ENCODE data around the gene WDR88. TPM values are rescaled to one million over a fixed set of nuclear protein-coding genes. Genes with fewer than 3 reads are reported as not detected.
"Not testable (repeated sequence)": the region's sequence is repeated elsewhere in the genome, so short reads cannot be mapped to it uniquely, and the experiment has no call there.

The WDR88 gene
- total and polyA plus RNA-seq, 9 donors = 0.79 TPM; not detected in 8

DNA sequence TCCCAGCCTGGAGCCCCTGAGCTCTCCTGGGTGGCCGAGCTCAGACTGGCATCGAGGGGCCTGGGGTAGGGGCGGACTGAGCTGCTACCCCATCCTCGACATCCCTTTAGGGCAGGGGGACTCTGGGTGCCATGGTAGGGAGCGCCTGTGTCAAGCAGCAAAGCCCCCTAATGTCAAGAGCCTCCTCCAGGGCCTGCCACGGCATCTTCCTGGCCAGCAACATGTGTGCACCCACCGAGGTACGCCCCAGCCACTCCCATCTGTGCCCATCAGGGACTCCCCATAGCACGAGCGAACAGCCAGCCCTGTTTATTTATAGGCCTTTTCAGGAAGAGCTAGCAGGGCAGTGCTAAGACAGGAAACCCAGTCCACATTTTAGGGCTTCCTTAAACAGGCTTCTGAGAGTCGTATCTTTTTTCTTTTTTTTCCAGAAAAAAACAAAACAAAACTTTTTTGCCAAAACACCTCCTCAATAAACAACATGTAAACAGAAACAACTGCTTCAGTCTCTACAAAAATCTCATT is 76.5 kb downstream of the WDR88 start:
- intact Hi-C loops (cut with DNase I) = loop anchor here in 2 of 4 donors (10.0 kb wide), 2 partner anchors 64 to 234 kb away; partner anchors contain the start of genes CEP89 (in 1 of the 2) and FAAP24 (in 1 of the 2)
- no peak overlapping the region for H3K4me3 ChIP-seq

DNA sequence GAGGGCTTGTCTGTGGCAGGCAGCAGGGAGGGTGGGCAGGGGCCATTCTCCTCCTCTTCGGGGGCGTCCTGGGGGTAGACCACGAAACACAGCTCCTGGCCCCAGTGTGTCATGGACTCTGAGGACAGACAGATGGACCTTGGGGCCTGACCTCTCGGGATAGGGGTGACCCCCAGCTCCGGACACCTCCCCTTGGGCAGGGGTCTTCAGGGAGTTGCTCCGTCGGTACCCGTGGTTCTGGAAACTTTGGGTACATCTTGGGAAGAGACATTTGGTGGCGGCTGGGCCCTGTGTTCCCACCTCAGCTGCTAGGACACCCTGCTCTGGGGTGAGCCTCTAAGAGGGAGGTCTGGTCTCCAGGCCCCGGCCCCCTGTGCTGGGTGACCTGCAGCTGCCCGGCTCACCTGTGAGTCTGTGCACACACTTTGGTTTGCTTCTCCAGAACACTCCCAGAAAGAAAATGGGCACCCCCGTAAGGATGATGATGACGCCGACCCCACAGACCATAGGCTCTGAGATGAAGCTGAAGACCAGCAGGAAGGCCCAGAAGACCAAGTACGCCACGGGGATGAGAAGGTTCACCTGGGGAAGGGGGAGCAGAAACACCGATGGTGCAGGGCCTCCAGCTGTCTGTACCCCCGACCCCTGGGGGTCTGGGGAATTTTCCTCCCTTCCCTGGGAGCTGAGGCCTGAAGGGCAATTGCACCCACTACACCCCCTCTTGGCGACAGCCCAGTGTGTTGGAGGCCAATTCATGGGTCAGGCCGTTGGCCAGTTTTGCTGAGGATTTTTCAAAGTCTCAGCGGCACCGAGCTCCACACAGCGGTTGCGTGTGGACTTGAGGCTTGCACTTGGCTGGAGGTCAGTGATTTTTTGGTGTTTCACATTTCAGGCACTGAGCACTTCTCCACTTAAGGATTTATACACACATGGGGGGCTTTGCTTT is 77.3 kb downstream of the WDR88 start:
- TF ChIP-seq, protein P1, sequence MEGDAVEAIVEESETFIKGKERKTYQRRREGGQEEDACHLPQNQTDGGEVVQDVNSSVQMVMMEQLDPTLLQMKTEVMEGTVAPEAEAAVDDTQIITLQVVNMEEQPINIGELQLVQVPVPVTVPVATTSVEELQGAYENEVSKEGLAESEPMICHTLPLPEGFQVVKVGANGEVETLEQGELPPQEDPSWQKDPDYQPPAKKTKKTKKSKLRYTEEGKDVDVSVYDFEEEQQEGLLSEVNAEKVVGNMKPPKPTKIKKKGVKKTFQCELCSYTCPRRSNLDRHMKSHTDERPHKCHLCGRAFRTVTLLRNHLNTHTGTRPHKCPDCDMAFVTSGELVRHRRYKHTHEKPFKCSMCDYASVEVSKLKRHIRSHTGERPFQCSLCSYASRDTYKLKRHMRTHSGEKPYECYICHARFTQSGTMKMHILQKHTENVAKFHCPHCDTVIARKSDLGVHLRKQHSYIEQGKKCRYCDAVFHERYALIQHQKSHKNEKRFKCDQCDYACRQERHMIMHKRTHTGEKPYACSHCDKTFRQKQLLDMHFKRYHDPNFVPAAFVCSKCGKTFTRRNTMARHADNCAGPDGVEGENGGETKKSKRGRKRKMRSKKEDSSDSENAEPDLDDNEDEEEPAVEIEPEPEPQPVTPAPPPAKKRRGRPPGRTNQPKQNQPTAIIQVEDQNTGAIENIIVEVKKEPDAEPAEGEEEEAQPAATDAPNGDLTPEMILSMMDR (IDR thresholded peaks at IDR 0.05) = peak in 1 of 3 donors; percentile 13
- TF ChIP-seq POLR2A (IDR thresholded peaks at IDR 0.05) = no peak
- intact Hi-C loops (cut with DNase I) = loop anchor here in 2 of 4 donors (10.0 kb wide), 2 partner anchors 64 to 234 kb away; partner anchors contain the start of genes CEP89 (in 1 of the 2) and FAAP24 (in 1 of the 2)
- no peaks in the 10 kb centered on the region for H3K4me1 ChIP-seq (ENCODE audit: insufficient read depth)
- WGBS, 3 donors = 51 to 65% (median 54%) methylated on average over 23 to 24 of the region's 24 CpGs
- no peaks in the 10 kb centered on the region for H3K36me3 ChIP-seq
- no peak overlapping the region for H3K4me3 ChIP-seq
- H3K27me3 ChIP-seq = no peaks in the 10 kb centered on the region
- peak; percentile 59 to 86 (median 73) for DNase-seq
- peak overlapping the region in 1 of 2 donors; percentile 21 for H3K27ac ChIP-seq
- H3K9me3 ChIP-seq = no peaks in the 10 kb centered on the region

More for the DNA sequence above, 76.5 kb downstream of the WDR88 start:
- no peaks in the 10 kb centered on the region for H3K4me1 ChIP-seq (ENCODE audit: insufficient read depth)
- DNase-seq = no peak
- H3K36me3 ChIP-seq = no peaks in the 10 kb centered on the region
- H3K9me3 ChIP-seq = no peaks in the 10 kb centered on the region
- whole genome bisulfite sequencing, 3 donors = 71 to 75% (median 74%) methylated on average over 11 of the region's 11 CpGs
- H3K27me3 ChIP-seq = no peaks in the 10 kb centered on the region
- TF ChIP-seq POLR2A (IDR thresholded peaks at IDR 0.05) = no peak
- TF ChIP-seq, protein P1 (IDR thresholded peaks at IDR 0.05) = no peak
- TF ChIP-seq EP300 (IDR thresholded peaks at IDR 0.05) = no peak
- peak overlapping the region in 1 of 2 donors; percentile 21 for H3K27ac ChIP-seq

DNA sequence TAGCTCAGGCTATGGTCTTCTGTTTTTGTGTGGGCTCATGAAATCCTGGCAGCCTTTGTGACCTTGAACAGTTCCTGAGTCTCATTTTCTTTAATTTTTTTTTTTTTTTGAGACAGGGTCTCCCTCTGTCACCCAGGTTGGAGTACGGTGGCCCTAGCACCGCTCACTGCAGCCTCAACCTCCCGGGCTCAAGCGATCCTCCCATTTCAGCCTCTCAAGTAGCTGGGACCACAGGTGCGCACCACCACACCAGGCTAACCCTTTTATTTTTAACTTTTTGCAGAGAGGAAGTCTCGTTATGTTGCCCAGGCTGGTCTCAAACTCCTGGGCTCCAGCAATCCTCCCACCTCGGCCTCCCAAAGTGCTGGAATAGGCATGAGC is 77.9 kb downstream of the WDR88 start:
- WGBS, 3 donors = 85 to 96% (median 88%) methylated on average over 7 of the region's 7 CpGs
- H3K36me3 ChIP-seq; H3K27me3 ChIP-seq; H3K9me3 ChIP-seq; H3K27ac ChIP-seq; DNase-seq; H3K4me1 ChIP-seq (ENCODE audit: insufficient read depth); H3K4me3 ChIP-seq: not testable (repeated sequence)
- intact Hi-C loops (cut with DNase I) = loop anchor here in 2 of 4 donors (10.0 kb wide), 2 partner anchors 65 to 235 kb away; partner anchors contain the start of genes CEP89 (in 1 of the 2) and FAAP24 (in 1 of the 2)

DNA sequence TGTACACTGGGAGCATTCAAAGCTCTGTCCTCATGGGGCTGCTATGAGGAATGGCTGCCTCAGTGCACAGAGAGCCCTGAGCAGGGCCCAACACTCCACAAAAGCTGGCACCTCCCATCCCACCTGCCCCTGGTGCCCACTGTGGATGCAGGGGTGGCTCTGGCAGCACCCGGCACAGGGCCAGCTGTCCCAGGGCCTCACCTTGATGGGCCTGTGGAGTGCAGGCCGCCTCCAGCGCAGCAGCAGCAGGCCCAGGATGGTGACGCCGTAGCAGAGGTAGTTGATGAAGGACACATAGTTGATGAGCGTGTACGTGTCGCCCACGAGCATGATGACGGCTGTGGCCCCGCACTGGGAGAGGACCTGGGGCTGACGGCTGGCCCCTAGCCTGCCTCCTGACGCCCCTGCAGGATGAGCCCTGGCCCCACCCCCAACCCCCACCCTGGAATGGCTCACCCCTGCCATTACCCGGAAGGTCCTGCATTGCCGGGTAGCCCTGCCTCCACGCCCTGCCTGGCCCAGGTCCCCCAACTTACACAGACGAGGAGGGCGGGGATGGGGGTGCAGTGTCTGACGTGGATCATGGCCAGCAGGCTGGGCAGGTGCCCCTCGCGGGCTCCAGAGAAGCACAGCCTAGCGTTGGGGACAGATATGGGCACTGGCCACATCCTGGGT is 78.5 kb downstream of the WDR88 start:
- 84 to 95% (median 86%) methylated on average over 13 to 22 of the region's 22 CpGs for WGBS, 3 donors
- no peak overlapping the region for H3K27ac ChIP-seq
- no peaks in the 10 kb centered on the region for H3K4me1 ChIP-seq (ENCODE audit: insufficient read depth)

DNA sequence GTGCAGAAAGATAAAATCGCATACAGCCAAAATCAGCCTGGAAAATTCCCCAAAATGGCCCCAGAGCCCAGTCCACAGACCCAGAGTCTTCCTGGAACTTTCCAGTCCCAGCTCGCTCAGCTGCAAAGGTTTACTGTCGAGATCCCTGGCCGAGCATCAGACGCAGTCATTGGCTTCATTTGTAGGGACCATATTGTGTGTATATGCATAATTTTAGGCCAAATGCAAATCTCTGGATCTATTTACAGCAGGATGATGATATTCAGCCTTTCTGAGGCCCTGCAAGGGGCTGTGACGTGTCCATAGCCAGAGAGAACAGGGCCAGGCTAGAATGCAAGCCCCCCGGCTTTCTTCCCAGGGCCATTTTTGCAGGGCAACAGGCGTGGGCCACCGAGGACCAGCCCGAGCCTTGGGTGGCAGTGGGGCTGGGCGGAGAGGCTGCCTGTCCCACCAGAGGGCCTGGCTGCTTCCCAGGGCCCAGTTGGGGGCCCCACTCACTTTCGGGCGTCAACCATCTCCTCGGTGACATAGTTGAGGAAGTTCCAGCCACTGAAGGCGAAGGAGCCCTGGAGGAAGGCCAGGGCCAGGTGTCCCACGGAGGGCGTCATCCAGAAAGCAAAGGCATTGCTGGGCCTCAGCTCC is 80.0 kb downstream of the WDR88 start:
- Histone ChIP-seq H3K4me3 (no peak overlapping the region), H3K27me3 (no peaks in the 10 kb centered on the region), H3K9me3 (no peaks in the 10 kb centered on the region), H3K4me1 (ENCODE audit: insufficient read depth) (no peaks in the 10 kb centered on the region), H3K36me3 (no peaks in the 10 kb centered on the region), H3K27ac (no peak overlapping the region)
- no peak for DNase-seq
- TF ChIP-seq, protein P1 (IDR thresholded peaks at IDR 0.05) = no peak
- TF ChIP-seq EP300 (IDR thresholded peaks at IDR 0.05) = no peak
- no peak for TF ChIP-seq POLR2A (IDR thresholded peaks at IDR 0.05)
- intact Hi-C loops (cut with DNase I) = no loop called here
- 66 to 78% (median 70%) methylated on average over 14 to 17 of the region's 17 CpGs for WGBS, 3 donors

More for the DNA sequence above, 78.5 kb downstream of the WDR88 start:
- intact Hi-C loops (cut with DNase I) = no loop called here
- H3K36me3 ChIP-seq = no peaks in the 10 kb centered on the region
- DNase-seq = no peak
- no peaks in the 10 kb centered on the region for H3K27me3 ChIP-seq
- no peak overlapping the region for H3K4me3 ChIP-seq
- H3K9me3 ChIP-seq = no peaks in the 10 kb centered on the region
- no peak for TF ChIP-seq EP300 (IDR thresholded peaks at IDR 0.05)

Measured in ovary (tissue), 9 donors.